Sciatic nerve (tissue), 2 donors: ENCODE measurements around the gene MICAL2. TPM values are rescaled to one million over a fixed set of nuclear protein-coding genes. Genes with fewer than 3 reads are reported as not detected.

Experiments used
- ATAC-seq: fragments of 200-7000 bp; cut with Tn5 transposase; one replicate; pipeline ENCODE4 v1.9.1; 2020; ENCODE audit warnings: mild to moderate bottlenecking, moderate library complexity
- DNase-seq: peaks from one replicate; pipeline ENCODE4 v3.0.0-alpha.2; 2020; ENCODE audit warnings: low spot score
- intact Hi-C: fragments of 100-400 bp; cut with DNase I; formaldehyde crosslinking; loops from one replicate; pipeline ENCODE4 v1.14.2; 2022
- total RNA-seq: library from RNA; stranded (reverse); fragmentation: NEBNext Ultra II Directional; extraction: Animal tissue kit (Norgen Biotek cat#: 25700); gene quantifications from one replicate; pipeline ENCODE4 v1.2.1, GENCODE V29; 2021
- donor health status: DM: no; HTN: no; CAD: no.
- donor health status: DM: no; HTN: no; CAD: no.

MICAL2 gene
- total RNA-seq, 1 donor from 2014 or later: 92.4 TPM

- DNase-seq (no peak), ATAC-seq (no peak)
- intact Hi-C loops: no loop called here
These were observed 1.4 kb downstream of the MICAL2 start for GRCh38 chr11:12111549-12112520.

GRCh38 chr11:12112750-12113149, 2.4 kb downstream of the MICAL2 start:
- ATAC-seq (no peak), DNase-seq (no peak)
- intact Hi-C loops: no loop called here

- DNase-seq (no peak), ATAC-seq (no peak)
- intact Hi-C loops: no loop called here
These were observed 2.9 kb downstream of the MICAL2 start for GRCh38 chr11:12113294-12113693.

GRCh38 chr11:12114193-12115033, 4.0 kb downstream of the MICAL2 start:
- ATAC-seq (peak; percentile 29), DNase-seq (no peak)
- intact Hi-C loops: no loop called here

GRCh38 chr11:12116425-12117032, 6.1 kb downstream of the MICAL2 start:
- no peak for DNase-seq
- intact Hi-C loops: no loop called here
- ATAC-seq: no peak

- no peak for DNase-seq
- intact Hi-C loops: no loop called here
- peak; percentile 53 for ATAC-seq
These were observed 6.8 kb downstream of the MICAL2 start for GRCh38 chr11:12117200-12117599.

GRCh38 chr11:12117611-12118010, 7.2 kb downstream of the MICAL2 start:
- ATAC-seq (no peak), DNase-seq (no peak)
- intact Hi-C loops: no loop called here

- no peak for ATAC-seq
- DNase-seq: no peak
- intact Hi-C loops: no loop called here
These were observed 8.6 kb downstream of the MICAL2 start for GRCh38 chr11:12118949-12119348.

- DNase-seq: no peak
- intact Hi-C loops: no loop called here
- no peak for ATAC-seq
These were observed 9.1 kb downstream of the MICAL2 start for GRCh38 chr11:12119502-12119901.

- no peak for DNase-seq
- intact Hi-C loops: no loop called here
- ATAC-seq: peak; percentile 8
These were observed 9.9 kb downstream of the MICAL2 start for GRCh38 chr11:12120031-12121008.

GRCh38 chr11:12121011-12121410, 10.6 kb downstream of the MICAL2 start:
- ATAC-seq (no peak), DNase-seq (no peak)
- intact Hi-C loops: no loop called here

GRCh38 chr11:12121517-12121916, 11.1 kb downstream of the MICAL2 start:
- ATAC-seq: no peak
- intact Hi-C loops: no loop called here

GRCh38 chr11:12122083-12122482, 11.7 kb downstream of the MICAL2 start:
- no peak for ATAC-seq
- no peak for DNase-seq
- intact Hi-C loops: no loop called here

More at GRCh38 chr11:12121517-12121916, 11.1 kb downstream of the MICAL2 start:
- no peak for DNase-seq

- ATAC-seq (no peak), DNase-seq (no peak)
- intact Hi-C loops: no loop called here
These were observed 12.9 kb downstream of the MICAL2 start for GRCh38 chr11:12123273-12123672.

- DNase-seq (no peak), ATAC-seq (peak; percentile 56)
- intact Hi-C loops: no loop called here
These were observed 13.4 kb downstream of the MICAL2 start for GRCh38 chr11:12123799-12124198.

GRCh38 chr11:12124306-12124705, 13.9 kb downstream of the MICAL2 start:
- DNase-seq (no peak), ATAC-seq (no peak)
- intact Hi-C loops: no loop called here

- ATAC-seq (no peak), DNase-seq (no peak)
- intact Hi-C loops: no loop called here
These were observed 15.3 kb downstream of the MICAL2 start for GRCh38 chr11:12125609-12126149.

GRCh38 chr11:12126344-12127019, 16.1 kb downstream of the MICAL2 start:
- intact Hi-C loops: no loop called here
- ATAC-seq (no peak), DNase-seq (no peak)
